H4 (cell line): ENCODE measurements around the gene CES1. TPM values are rescaled to one million over a fixed set of nuclear protein-coding genes. Genes with fewer than 3 reads are reported as not detected.
"Not testable (repeated sequence)": the region's sequence is repeated elsewhere in the genome, so short reads cannot be mapped to it uniquely, and the experiment has no call there.

ENCODE experiments used
- DNase-seq: peaks from one replicate; pipeline ENCODE4 v3.0.0-alpha.2; 2015; ENCODE audit warnings: low spot score
- total RNA-seq: library from RNA; depleted of rRNA; stranded (reverse); fragments of >200 nt; shearing (Covaris generic); gene quantifications from 2 replicates; pipeline ENCODE4 v1.2.3, GENCODE V29; 2014; rRNA removed

Gene CES1
- 0.39 and 0.47 TPM in 2 replicates for total RNA-seq

- no peak for DNase-seq
Observed at GRCh38 chr16:55832773-55833691, at the start of gene CES1. TSS of gene CES1 (minus strand) at chr16:55833096. CDS start at chr16:55833055, 41 bp downstream.

- DNase-seq, result no peak
Observed at GRCh38 chr16:55876854-55877253, 44.0 kb upstream of the CES1 start.

GRCh38 chr16:55875273-55875672, 42.4 kb upstream of the CES1 start, which contains the start of gene CES5A:
TSS of gene CES5A (minus strand) at chr16:55875373. CDS start at chr16:55875221, 152 bp downstream.
- no peak for DNase-seq

- DNase-seq, result no peak
Observed at GRCh38 chr16:55873122-55873521, 40.2 kb upstream of the CES1 start.

GRCh38 chr16:55872130-55872529, 39.2 kb upstream of the CES1 start:
- no peak for DNase-seq

GRCh38 chr16:55871411-55872038, 38.6 kb upstream of the CES1 start:
- no peak for DNase-seq

- DNase-seq, result no peak
Observed at GRCh38 chr16:55868980-55869379, 36.1 kb upstream of the CES1 start.

GRCh38 chr16:55868137-55868536, 35.2 kb upstream of the CES1 start:
- DNase-seq, result no peak

- DNase-seq, result no peak
Observed at GRCh38 chr16:55861288-55861687, 28.4 kb upstream of the CES1 start.

GRCh38 chr16:55857650-55858049, 24.8 kb upstream of the CES1 start:
- not testable (repeated sequence) for DNase-seq

GRCh38 chr16:55856950-55857349, 24.1 kb upstream of the CES1 start:
- DNase-seq, result no peak

- no peak for DNase-seq
Observed at GRCh38 chr16:55853114-55853513, 20.2 kb upstream of the CES1 start.

GRCh38 chr16:55849536-55849935, 16.6 kb upstream of the CES1 start:
- no peak for DNase-seq

GRCh38 chr16:55846598-55847346, 13.9 kb upstream of the CES1 start:
- no peak for DNase-seq

- no peak for DNase-seq
Observed at GRCh38 chr16:55843105-55843395, 10.2 kb upstream of the CES1 start.

GRCh38 chr16:55842369-55843104, 9.6 kb upstream of the CES1 start:
- peak; percentile 56 for DNase-seq

- no peak for DNase-seq
Observed at GRCh38 chr16:55839115-55839514, 6.2 kb upstream of the CES1 start.

- peak; percentile 40 for DNase-seq
Observed at GRCh38 chr16:55836158-55836611, 3.3 kb upstream of the CES1 start.

GRCh38 chr16:55835581-55835980, 2.7 kb upstream of the CES1 start:
- DNase-seq, result no peak

- not testable (repeated sequence) for DNase-seq
Observed at GRCh38 chr16:55835173-55835572, 2.3 kb upstream of the CES1 start.

GRCh38 chr16:55834049-55834448, 1.2 kb upstream of the CES1 start:
- no peak for DNase-seq

GRCh38 chr16:55832425-55832772, 497 bp downstream of the CES1 start:
- no peak for DNase-seq
